BE2C (cell line): ENCODE data around the gene DAB1.

Experiments used
- DNase-seq: peaks from one replicate; pipeline ENCODE4 v3.0.0-alpha.2; 2020
- H3K27me3 ChIP-seq: fragments of 250-450 bp; sonication (Bioruptor Pico); 2 replicates; pipeline ENCODE4 v1.5.1; 2020; ENCODE audit warnings: mild to moderate bottlenecking
- H3K36me3 ChIP-seq: fragments of 250-450 bp; sonication (Bioruptor Pico); 2 replicates; pipeline ENCODE4 v1.5.1; 2020; ENCODE audit warnings: mild to moderate bottlenecking
- H3K4me1 ChIP-seq: fragments of 250-450 bp; sonication (Bioruptor Pico); 2 replicates; pipeline ENCODE4 v1.5.1; 2020
- H3K4me3 ChIP-seq: 2 replicates; pipeline ENCODE4 v1.5.1; 2011; ENCODE audit warnings: low read depth, low read length
- H3K9me3 ChIP-seq: fragments of 250-450 bp; sonication (Bioruptor Pico); 2 replicates; pipeline ENCODE4 v1.5.1; 2020
- CTCF ChIP-seq: IDR thresholded peaks from 2 replicates; pipeline ENCODE4 v1.5.1; 2012; ENCODE audit warnings: mild to moderate bottlenecking, low read depth, low read length

Gene DAB1

GRCh38 chr1:57393058-57393584, 30.7 kb downstream of the DAB1 start:
- no peak overlapping the region for H3K4me3 ChIP-seq
- TF ChIP-seq CTCF: no peak
- H3K27me3 ChIP-seq: no peaks in the 10 kb centered on the region
- no peaks in the 10 kb centered on the region for H3K4me1 ChIP-seq
- H3K36me3 ChIP-seq: no peaks in the 10 kb centered on the region
- H3K9me3 ChIP-seq: no peaks in the 10 kb centered on the region
- no peak for DNase-seq

DNA sequence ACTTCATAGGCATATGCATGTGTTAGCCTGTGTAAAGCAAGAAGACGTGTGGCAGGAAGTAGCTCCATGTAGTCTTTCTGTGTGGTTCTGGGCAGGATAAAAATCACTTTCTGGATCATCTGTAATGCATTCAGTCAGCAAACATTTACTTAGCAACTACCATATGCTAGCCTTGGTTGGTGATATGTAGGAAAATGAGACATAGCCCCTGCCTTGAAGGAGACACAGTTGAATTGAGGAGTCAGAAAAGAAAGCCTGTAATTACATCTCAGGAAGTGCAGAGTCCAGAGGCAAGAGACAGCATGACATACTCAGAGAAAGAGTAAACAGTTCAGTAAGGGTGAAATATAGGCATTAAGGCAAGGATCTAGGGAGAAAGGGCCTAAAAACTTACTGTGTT, 38.5 kb downstream of the DAB1 start:
- H3K4me3 ChIP-seq: no peak overlapping the region
- DNase-seq: no peak
- TF ChIP-seq CTCF: no peak
- no peaks in the 10 kb centered on the region for H3K4me1 ChIP-seq
- no peaks in the 10 kb centered on the region for H3K9me3 ChIP-seq
- H3K36me3 ChIP-seq: no peaks in the 10 kb centered on the region
- H3K27me3 ChIP-seq: no peaks in the 10 kb centered on the region

- no peak for TF ChIP-seq CTCF
- no peaks in the 10 kb centered on the region for H3K36me3 ChIP-seq
- H3K4me3 ChIP-seq: no peak overlapping the region
- no peak for DNase-seq
- no peaks in the 10 kb centered on the region for H3K4me1 ChIP-seq
- no peaks in the 10 kb centered on the region for H3K27me3 ChIP-seq
- H3K9me3 ChIP-seq: no peaks in the 10 kb centered on the region
These were observed 39.0 kb downstream of the DAB1 start for GRCh38 chr1:57384901-57385300.

DNA sequence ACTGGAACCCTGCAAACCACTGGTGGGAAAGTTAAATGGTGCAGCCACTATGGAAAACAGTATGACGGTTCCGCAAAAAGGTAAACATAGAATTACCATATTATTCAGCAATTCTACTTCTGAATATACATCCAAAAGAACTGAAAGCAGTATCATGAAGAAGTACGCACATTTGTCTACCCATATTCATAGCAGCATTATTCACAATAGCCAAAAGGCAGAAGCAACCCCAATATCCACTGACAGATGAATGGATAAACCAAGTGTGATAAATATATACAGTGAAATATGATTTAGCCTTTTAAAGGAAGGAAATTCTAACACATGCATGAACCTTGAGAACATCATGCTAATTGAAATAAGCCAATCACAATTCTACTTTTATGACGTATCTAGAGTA, 39.6 kb downstream of the DAB1 start:
- DNase-seq: no peak
- Histone ChIP-seq H3K9me3 (no peaks in the 10 kb centered on the region), H3K4me3 (no peak overlapping the region), H3K4me1 (no peaks in the 10 kb centered on the region), H3K27me3 (no peaks in the 10 kb centered on the region), H3K36me3 (no peaks in the 10 kb centered on the region)
- no peak for TF ChIP-seq CTCF

GRCh38 chr1:57381871-57382270, 42.0 kb downstream of the DAB1 start:
- no peak for TF ChIP-seq CTCF
- H3K27me3 ChIP-seq: no peaks in the 10 kb centered on the region
- no peaks in the 10 kb centered on the region for H3K9me3 ChIP-seq
- DNase-seq: no peak
- H3K4me3 ChIP-seq: no peak overlapping the region
- no peaks in the 10 kb centered on the region for H3K4me1 ChIP-seq
- no peaks in the 10 kb centered on the region for H3K36me3 ChIP-seq

GRCh38 chr1:57381426-57381825, 42.4 kb downstream of the DAB1 start:
- Histone ChIP-seq H3K36me3 (no peaks in the 10 kb centered on the region), H3K27me3 (no peaks in the 10 kb centered on the region), H3K4me1 (no peaks in the 10 kb centered on the region), H3K4me3 (no peak overlapping the region), H3K9me3 (no peaks in the 10 kb centered on the region)
- no peak for TF ChIP-seq CTCF
- DNase-seq: no peak
